NCI-H748 (cell line): ENCODE data around the gene SUGP1.

Experiments
- DNase-seq: peaks from one replicate; lab custom pipeline; 2025; ENCODE audit not compliant: unreplicated experiment; lab: John Stamatoyannopoulos, UW

SUGP1 gene

DNA sequence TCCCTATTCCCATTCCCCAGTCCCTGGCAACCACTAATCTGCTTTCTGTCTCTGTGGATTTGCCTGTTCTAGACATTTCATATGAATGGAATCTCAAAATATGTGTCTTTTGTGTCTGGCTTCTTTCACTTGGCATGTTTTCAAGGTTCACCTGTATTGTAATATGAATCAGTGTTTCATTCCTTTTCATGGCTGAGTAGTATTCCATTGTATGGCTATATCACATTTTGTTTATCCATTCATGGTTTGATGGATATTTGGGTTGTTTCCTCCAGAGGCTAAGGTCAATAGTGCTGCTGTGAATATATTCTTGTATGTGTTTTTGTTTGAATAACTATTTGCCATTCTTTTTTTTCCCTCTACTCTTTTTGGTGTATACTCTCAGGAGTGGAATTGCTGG, 84.1 kb downstream of the SUGP1 start:
- DNase-seq: no peak

DNA sequence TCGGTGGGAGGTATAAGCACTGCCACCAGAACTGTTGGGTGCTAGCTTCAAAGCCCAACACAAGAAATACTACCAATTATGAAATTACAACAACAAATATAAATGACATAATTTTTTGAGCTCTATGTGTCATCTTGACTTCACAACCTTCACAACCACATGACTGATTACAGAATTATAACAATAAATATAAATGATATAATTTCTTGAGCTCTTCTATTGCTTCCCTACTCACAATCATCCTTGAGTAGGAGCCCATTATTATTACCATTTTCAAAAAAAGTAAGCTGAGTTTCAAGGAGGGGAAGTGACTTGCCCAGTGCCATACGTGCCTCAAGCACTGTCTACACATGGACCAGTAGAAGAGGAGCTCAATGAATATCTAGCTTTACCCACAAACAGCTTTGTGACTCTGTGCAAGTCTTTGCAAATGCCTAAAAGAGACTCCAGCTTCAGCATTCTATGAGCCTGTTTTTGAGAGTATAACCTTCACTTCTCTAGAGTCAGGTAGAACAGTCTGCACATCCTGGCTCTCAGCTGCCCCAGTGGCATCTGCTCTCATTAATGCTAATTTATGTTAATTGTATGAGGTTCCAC, 86.0 kb downstream of the SUGP1 start:
- DNase-seq: no peak

GRCh38 chr19:19232261-19232721, 88.0 kb downstream of the SUGP1 start:
- DNase-seq: no peak

DNA sequence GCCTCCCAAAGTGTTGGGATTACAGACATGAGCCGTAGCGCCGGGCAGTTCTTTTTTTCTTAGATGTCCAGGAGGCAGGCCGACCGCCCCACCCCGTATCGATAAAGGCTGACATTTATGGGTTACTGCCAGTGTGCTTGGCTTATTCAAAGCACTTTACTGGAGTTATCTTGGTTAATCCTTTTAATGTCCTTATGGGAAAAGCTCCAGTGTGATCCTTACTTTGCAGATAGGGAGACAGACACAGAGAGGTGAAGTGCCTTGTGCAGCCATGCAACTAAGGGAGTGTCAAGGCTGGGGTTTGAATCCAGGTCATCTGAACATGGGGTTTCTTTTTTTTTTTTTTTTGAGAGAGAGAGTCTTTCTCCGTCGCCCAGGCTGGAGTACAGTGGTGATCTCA, 89.3 kb downstream of the SUGP1 start:
- DNase-seq: no peak

- no peak for DNase-seq
These were observed 90.6 kb downstream of the SUGP1 start for GRCh38 chr19:19229701-19230100.

DNA sequence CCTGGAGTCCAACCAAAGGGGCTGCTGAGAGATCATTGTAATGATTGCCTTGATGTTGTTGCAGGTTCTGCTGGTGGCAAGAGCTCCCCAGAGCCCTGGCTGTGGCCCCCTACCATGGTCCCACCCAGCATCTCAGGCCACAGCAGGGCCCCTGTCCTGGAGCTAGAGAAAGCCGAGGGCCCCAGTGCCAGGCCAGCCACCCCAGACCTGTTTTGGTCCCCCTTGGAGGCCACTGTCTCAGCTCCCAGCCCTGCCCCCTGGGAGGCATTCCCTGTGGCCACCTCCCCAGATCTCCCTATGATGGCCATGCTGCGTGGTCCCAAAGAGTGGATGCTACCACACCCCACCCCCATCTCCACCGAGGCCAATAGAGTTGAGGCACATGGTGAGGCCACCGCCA, 93.1 kb downstream of the SUGP1 start:
- DNase-seq: no peak

GRCh38 chr19:19226663-19227062, 93.6 kb downstream of the SUGP1 start:
- DNase-seq: no peak

DNA sequence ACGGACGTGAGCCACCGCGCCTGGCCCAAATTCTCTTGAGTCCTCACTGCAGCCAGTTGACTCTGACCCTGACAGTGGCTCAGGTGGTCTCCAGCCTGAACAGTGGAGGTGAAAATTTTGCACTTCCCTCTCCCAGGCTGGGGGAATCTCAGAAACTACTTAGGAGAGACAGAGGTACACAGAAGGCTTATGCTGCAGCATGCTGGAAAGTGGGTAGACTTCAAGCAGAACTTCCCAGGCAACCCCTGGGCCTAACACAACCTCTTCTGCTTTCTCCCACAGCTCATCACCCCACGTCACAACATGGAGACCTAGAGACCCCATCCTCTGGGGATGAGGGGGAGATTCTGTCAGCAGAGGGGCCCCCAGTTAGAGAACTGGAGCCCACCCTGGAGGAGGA, 94.1 kb downstream of the SUGP1 start:
- no peak for DNase-seq
